ENCODE results near the gene SLC43A2.
"Not testable (repeated sequence)": the region's sequence is repeated elsewhere in the genome, so short reads cannot be mapped to it uniquely, and the experiment has no call there.

SLC43A2 gene

GRCh38 chr17:1533661-1534325, 94.8 kb downstream of the SLC43A2 start:
- no peak for DNase-seq

DNA sequence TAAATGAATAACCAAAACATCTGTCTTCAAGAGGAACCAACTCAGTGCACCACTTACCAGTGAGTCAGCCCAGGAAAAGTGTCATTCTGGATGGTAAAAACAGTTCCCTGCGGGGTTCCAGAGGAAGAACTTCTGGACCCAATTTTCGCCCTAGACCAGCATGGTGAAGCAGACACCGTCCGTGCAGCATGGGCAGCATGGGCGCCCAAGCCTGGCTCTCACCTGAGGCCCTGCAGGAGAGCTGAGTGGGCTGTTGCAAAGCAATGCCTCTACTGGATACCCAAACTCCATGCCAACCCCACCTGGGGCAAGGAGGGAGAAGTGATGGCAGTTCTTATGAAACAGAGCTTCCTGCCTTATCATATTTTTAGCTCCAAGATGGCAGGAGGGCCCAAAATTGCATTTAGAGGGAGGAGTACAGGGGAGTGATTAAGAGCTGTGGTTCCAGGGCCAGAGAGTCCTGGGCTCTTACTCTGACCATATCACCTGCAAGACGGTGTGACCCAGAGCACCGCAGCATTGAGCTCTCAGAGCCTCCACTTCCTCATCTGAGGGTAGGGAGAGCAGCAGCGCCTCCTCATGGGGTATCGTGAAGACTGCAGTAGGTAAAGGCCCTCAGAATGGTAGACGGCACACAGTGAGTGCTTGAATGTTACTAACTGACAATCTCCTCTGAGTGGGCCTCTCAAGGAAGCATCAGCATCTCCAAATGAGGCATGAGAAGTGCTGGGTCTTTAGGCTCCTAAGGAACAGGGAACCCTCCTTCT, 95.6 kb downstream of the SLC43A2 start:
- no peak for DNase-seq

GRCh38 chr17:1529863-1530262, 98.8 kb downstream of the SLC43A2 start:
- no peak for DNase-seq

DNA sequence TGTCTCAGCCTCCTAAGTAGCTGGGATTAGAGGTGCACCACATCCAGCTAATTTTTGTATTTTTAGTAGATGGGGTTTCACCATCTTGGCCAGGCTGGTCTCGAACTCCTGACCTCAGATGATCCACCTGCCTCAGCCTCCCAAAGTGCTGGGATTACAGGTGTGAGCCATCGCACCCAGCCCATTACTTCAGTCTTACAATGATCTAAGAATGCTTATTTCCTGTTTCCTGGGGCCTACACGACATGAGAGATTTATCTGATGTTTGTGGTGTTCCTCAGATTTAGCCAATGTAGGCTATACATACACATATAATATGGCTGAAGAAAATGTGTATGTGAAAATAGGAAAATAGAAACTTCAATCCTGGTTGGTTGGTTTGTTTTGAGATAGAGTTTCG, 101.8 kb downstream of the SLC43A2 start:
- DNase-seq: not testable (repeated sequence)

GRCh38 chr17:1522626-1523025, 106.0 kb downstream of the SLC43A2 start:
- no peak for DNase-seq

GRCh38 chr17:1521086-1521640, 107.5 kb downstream of the SLC43A2 start:
- no peak for DNase-seq

DNA sequence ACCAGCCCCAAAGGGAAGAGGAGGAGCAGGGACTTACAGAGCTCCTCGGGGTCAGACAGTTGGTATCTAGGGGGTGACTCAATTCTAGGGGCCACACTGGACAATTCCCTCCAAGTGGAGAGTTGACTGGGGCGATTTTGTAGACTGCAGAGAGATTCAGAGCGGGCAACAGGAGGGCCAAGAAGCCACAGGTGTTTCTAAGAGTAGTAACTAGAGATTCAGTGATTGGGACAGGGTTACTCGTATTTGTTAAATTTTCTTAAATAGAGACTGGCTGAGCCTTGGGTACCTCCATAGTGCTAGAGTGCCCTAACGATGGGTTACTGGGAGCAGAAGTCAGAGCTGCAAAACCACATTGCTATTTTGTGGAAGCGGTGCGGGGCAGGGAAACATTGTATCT, 109.0 kb downstream of the SLC43A2 start:
- no peak for DNase-seq
